Chondrocyte (in vitro differentiated cells): Measurements from ENCODE around the gene HOXA6. TPM values are rescaled to one million over a fixed set of nuclear protein-coding genes. Genes with fewer than 3 reads are reported as not detected.

ENCODE experiments used
- DNase-seq: peaks from one replicate; pipeline ENCODE4 v3.0.0; 2021; ENCODE audit warnings: mixed read lengths, low spot score
- H3K27ac Mint-ChIP-seq: one replicate; pipeline ENCODE4 v1.8.0; 2021; ENCODE audit warnings: mild to moderate bottlenecking, moderate library complexity, mixed read lengths; ENCODE audit not compliant: unreplicated experiment
- H3K27me3 Mint-ChIP-seq: 2 replicates; pipeline ENCODE4 v1.8.0; 2021; ENCODE audit warnings: low read depth, mixed read lengths
- H3K36me3 Mint-ChIP-seq: 2 replicates; pipeline ENCODE4 v1.8.0; 2021; ENCODE audit warnings: low read depth, mixed read lengths
- H3K4me1 Mint-ChIP-seq: 2 replicates; pipeline ENCODE4 v1.8.0; 2021; ENCODE audit warnings: low read depth, mild to moderate bottlenecking, mixed read lengths
- H3K4me3 Mint-ChIP-seq: one replicate; pipeline ENCODE4 v1.8.0; 2021; ENCODE audit warnings: mild to moderate bottlenecking, moderate library complexity, mixed read lengths; ENCODE audit not compliant: unreplicated experiment
- H3K9me3 Mint-ChIP-seq: 2 replicates; pipeline ENCODE4 v1.8.0; 2021; ENCODE audit warnings: low read depth, mixed read lengths
- total RNA-seq: library from RNA; stranded (reverse); gene quantifications from 3 replicates; pipeline ENCODE4 v1.2.1, GENCODE V29; 2021
- TF ChIP-seq, protein P1 (sequence below): fragments of 200-600 bp; sonication (generic); IDR thresholded peaks from 2 replicates; pipeline ENCODE4 v1.5.0; 2021; ENCODE audit warnings: antibody characterized with exemption, mild to moderate bottlenecking, moderate library complexity

Gene HOXA6
- total RNA-seq, 1 donor from 2014 or later = not detected

- H3K36me3 Mint-ChIP-seq = peaks cover 5% of the 10 kb centered on the region
- DNase-seq = peak; percentile 66
- no peaks in the 10 kb centered on the region for H3K9me3 Mint-ChIP-seq
- no peak overlapping the region for H3K4me3 Mint-ChIP-seq
- peaks cover 74% of the 10 kb centered on the region for H3K27me3 Mint-ChIP-seq
- H3K27ac Mint-ChIP-seq = no peak overlapping the region
- H3K4me1 Mint-ChIP-seq = peaks cover 36% of the 10 kb centered on the region
- TF ChIP-seq, protein P1, sequence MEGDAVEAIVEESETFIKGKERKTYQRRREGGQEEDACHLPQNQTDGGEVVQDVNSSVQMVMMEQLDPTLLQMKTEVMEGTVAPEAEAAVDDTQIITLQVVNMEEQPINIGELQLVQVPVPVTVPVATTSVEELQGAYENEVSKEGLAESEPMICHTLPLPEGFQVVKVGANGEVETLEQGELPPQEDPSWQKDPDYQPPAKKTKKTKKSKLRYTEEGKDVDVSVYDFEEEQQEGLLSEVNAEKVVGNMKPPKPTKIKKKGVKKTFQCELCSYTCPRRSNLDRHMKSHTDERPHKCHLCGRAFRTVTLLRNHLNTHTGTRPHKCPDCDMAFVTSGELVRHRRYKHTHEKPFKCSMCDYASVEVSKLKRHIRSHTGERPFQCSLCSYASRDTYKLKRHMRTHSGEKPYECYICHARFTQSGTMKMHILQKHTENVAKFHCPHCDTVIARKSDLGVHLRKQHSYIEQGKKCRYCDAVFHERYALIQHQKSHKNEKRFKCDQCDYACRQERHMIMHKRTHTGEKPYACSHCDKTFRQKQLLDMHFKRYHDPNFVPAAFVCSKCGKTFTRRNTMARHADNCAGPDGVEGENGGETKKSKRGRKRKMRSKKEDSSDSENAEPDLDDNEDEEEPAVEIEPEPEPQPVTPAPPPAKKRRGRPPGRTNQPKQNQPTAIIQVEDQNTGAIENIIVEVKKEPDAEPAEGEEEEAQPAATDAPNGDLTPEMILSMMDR = no peak
Observed at GRCh38 chr7:27182861-27183681, 35.5 kb upstream of the HOXA6 start.

DNA sequence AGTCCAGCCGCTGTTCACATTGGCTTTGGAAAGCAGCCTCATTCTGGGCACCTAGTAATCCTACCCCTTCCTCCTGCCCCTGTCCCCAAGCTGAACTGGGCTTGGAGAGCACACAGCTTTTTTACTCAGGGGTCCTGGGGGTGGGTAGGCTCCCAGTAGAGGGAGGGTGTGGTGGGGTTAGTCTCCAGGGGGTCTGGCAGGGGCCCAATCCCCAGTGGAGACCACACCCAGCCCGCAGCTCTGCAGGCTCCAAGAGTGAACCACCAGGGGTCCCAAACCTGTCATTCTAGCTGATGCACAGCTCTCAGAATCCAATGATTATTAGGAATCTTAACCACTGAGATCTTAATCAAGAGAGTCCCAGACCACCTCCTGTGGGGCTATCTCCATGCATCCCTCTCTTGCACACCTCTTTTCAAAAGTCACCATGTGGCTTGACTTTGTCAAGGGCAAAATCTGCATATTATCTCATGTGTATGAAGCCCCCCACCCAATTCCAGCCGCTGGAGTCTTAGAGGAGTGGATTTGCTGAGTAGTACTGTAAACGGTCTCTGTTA, 34.8 kb upstream of the HOXA6 start:
- TF ChIP-seq, protein P1 = no peak
- H3K27me3 Mint-ChIP-seq = peaks cover 75% of the 10 kb centered on the region
- H3K27ac Mint-ChIP-seq = no peak overlapping the region
- H3K9me3 Mint-ChIP-seq = no peaks in the 10 kb centered on the region
- DNase-seq = no peak
- peaks cover 9% of the 10 kb centered on the region for H3K36me3 Mint-ChIP-seq
- no peak overlapping the region for H3K4me3 Mint-ChIP-seq
- peaks cover 31% of the 10 kb centered on the region for H3K4me1 Mint-ChIP-seq

DNA sequence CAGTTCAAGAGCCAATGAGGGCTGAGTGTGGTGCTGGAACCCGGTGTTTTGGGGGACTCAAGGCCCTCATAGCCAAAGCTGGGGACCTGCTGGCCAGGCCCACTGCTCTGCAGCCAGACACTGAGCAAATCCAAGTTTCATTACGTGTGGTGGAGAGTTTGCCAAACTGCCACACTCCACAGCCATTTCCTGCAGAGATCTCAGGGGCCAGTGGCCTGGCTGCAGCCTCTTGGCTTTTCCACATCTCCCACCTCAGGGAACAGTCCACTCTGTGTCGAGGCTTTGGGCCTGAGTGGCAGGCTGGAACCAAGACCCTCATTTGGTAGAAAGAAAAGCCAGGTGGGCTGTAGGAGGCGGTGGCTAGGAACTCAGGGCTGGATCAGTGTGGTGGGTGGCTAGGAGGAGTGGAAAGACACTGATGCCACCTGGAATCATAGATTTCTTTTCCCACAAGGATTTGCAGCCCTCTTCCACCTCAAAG, 34.3 kb upstream of the HOXA6 start:
- Mint-ChIP-seq H3K36me3 (peaks cover 9% of the 10 kb centered on the region), H3K27ac (no peak overlapping the region), H3K4me1 (peaks cover 31% of the 10 kb centered on the region), H3K4me3 (no peak overlapping the region), H3K27me3 (peaks cover 76% of the 10 kb centered on the region), H3K9me3 (no peaks in the 10 kb centered on the region)
- TF ChIP-seq, protein P1 = no peak
- peak; percentile 46 for DNase-seq

DNA sequence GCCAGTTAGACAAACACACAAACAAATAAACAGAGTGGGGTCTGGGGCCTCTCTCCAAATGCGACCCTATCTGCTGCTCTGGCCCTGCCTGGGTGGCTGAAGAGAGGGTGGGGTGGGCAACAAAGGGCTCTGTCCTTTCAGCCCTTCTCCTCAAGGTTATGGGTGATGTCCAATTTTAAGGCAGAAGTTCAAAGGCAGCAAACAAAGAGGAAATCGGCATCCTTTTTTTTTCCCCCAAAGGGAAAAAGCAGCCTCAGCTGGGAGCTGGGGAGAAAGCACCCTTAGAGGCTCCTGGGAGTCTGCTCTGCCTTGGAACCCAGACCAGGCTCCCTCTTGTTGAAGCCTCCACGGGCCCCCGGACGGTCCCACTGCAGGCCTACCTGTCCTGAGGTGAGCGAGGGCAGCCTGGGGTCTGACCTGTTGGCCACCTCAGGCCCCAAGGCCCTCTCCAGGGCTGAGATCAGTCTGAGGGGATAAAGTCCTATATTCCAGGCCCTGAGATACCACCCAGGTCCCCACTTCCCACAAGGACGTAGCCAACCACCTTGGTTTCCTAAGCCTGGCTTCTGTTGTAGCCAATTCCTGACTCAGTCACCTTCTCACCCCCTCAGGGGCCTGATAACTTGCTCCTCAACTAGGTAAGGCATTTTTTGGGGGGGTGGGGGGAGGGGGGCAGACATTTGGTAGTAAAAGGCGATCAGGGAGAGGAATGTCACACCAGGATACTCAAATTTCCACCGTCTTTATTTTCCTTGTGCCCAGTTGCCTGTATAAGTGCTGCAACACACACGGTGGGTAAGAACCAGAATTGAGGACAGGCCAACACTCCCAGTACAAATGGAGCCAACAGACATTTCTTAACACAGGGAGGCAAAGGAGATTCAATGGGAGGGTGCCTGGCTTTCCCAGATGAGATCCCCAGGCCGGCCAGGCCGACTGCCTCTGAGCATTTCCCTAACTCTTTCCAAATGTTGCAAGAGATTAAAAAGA, 33.2 kb upstream of the HOXA6 start:
- no peak overlapping the region for H3K27ac Mint-ChIP-seq
- peaks cover 78% of the 10 kb centered on the region for H3K27me3 Mint-ChIP-seq
- no peaks in the 10 kb centered on the region for H3K9me3 Mint-ChIP-seq
- peak; percentile 70 for DNase-seq
- peaks cover 29% of the 10 kb centered on the region for H3K4me1 Mint-ChIP-seq
- peaks cover 9% of the 10 kb centered on the region for H3K36me3 Mint-ChIP-seq
- TF ChIP-seq, protein P1 = no peak
- H3K4me3 Mint-ChIP-seq = no peak overlapping the region
